Tibial nerve (tissue), 4 donors: ENCODE results near the gene TMEM143. TPM values are rescaled to one million over a fixed set of nuclear protein-coding genes. Genes with fewer than 3 reads are reported as not detected.
"Not testable (repeated sequence)": the region's sequence is repeated elsewhere in the genome, so short reads cannot be mapped to it uniquely, and the experiment has no call there.

ENCODE experiments used
- DNase-seq, 2 donors: peaks; one replicate each; pipeline ENCODE4 v3.0.0-alpha.2; 2019; ENCODE audit warnings: low spot score in 2 of 2
- H3K27ac ChIP-seq, 4 donors: fragments of 200-600 bp; sonication (generic) in 3 of 4; one replicate each; pipeline ENCODE4 v1.5.1; 2017 to 2019; ENCODE audit warnings: mild to moderate bottlenecking in 1 of 4
- H3K27me3 ChIP-seq, 2 donors: fragments of 200-600 bp; sonication (generic) in 1 of 2; one replicate each; pipeline versions ENCODE4 v1.5.1 to v1.6.0; 2017 to 2019
- H3K36me3 ChIP-seq, 3 donors: fragments of 200-600 bp; sonication (generic); one replicate each; pipeline ENCODE4 v1.5.1; 2018 to 2019
- H3K4me1 ChIP-seq, 4 donors: fragments of 200-600 bp; sonication (generic) in 3 of 4; one replicate each; pipeline ENCODE4 v1.5.1; 2017 to 2019
- H3K4me3 ChIP-seq, 4 donors: fragments of 200-600 bp; sonication (generic) in 3 of 4; one replicate each; pipeline ENCODE4 v1.5.1; 2017 to 2019; ENCODE audit warnings: mild to moderate bottlenecking in 1 of 4, moderate library complexity in 1 of 4
- H3K9me3 ChIP-seq, 4 donors: fragments of 200-600 bp; sonication (generic) in 3 of 4; one replicate each; pipeline ENCODE4 v1.5.1; 2017 to 2019
- CTCF ChIP-seq, 5 experiments: fragments of 200-600 bp in 3 of 5; fragments of 450-650 bp in 2 of 5; sonication (generic) in 3 of 5; IDR thresholded peaks; one replicate each; pipeline ENCODE4 v1.5.1; 2016 to 2019; ENCODE audit warnings: antibody characterized with exemption in 5 of 5, mild to moderate bottlenecking in 3 of 5, moderate library complexity in 2 of 5
- EP300 ChIP-seq, 2 donors: sonication (generic); formaldehyde crosslinking; IDR thresholded peaks; one replicate each; pipeline ENCODE4 v1.6.1; 2017; ENCODE audit warnings: antibody characterized with exemption in 2 of 2, mild to moderate bottlenecking in 1 of 2
- POLR2A ChIP-seq, 2 donors: fragments of 450-650 bp; IDR thresholded peaks; one replicate each; pipeline ENCODE4 v1.6.1; 2017; ENCODE audit warnings: antibody characterized with exemption in 2 of 2, mild to moderate bottlenecking in 2 of 2, moderate library complexity in 2 of 2
- WGBS, 2 donors: methylation state at CpG; one replicate each; pipeline ENCODE4 v1.1.5; 2018; 5-methylcytosine and 5-hydroxymethylcytosine counted together
- total RNA-seq, 4 donors: library from RNA; depleted of rRNA; stranded (reverse); fragments of >200 nt; gene quantifications; one replicate each; pipeline ENCODE4 v1.1.0, GENCODE V29; 2016

Gene TMEM143
- total RNA-seq, 4 donors from 2014 or later, result 8.3 to 14.4 (median 10.2) TPM

DNA sequence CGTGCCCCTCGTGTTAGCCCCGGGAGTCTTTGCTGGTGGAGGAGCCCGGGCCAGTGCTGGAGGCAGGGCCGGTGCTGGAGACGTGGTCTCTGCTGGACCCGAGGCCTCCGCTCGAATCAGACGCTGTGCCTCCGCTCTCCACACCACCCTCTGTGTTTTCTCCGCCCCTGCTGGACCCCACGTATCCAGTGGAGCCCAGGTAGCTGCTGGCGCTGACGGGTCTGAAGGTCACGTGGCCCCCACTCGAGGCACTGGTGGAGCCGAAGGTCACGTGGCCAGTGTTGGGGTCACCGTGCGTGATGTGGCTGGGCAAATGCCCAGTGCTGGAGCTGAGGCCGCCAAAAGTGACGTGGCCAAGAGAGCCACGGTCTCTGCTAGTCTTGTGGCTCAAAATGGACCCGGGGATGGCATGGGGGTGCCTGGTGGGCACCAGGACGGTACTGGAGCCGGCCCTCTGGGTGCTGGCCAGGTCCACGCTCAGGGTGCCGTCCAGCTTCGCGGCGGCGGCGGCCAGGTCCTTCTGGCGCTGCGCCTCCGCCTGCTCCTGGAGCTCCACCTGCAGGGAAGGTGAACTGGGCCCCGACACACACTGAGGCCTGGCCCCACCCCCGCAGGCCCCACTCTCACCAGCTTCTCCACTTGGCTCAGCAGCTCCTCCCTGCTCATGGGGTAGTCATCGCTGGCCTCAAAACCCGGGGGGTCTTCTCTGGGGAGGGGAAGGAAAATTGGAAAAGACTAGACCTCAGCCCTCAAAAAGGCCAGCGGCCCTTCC, 66.6 kb downstream of the TMEM143 start:
- no peak overlapping the region for H3K4me3 ChIP-seq
- 84 to 87% methylated on average over 37 to 41 of the region's 42 CpGs for WGBS, 2 donors
- no peaks in the 10 kb centered on the region for H3K9me3 ChIP-seq
- H3K36me3 ChIP-seq, result no peaks in the 10 kb centered on the region
- TF ChIP-seq EP300 (IDR thresholded peaks at IDR 0.05) (no peak), CTCF (IDR thresholded peaks at IDR 0.05) (no peak), POLR2A (IDR thresholded peaks at IDR 0.05) (no peak)
- no peaks in the 10 kb centered on the region for H3K4me1 ChIP-seq
- DNase-seq, result no peak
- H3K27me3 ChIP-seq, result peaks cover 0 to 7% of the 10 kb centered on the region in 2 donors
- H3K27ac ChIP-seq, result no peak overlapping the region

DNA sequence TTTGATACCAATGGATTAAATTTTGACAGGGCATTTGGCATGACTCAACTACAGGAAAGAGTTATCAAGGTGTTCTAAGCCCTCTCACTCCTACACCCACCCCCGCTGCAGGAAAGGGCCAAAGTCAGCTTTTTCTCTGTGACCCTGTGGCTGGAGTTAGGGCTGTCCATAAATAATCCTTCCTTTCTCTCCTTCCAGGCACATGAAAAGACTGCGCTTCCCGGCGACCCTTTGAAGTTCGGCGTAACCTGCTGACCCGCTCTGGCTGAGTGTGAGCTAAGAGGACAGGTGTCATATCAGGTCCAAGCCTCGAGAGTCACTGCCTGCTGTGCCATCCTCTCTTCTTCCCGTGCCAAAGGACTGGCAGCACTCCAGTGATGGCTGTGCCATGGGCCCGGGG, 68.3 kb downstream of the TMEM143 start:
- TF ChIP-seq POLR2A (IDR thresholded peaks at IDR 0.05), result no peak
- TF ChIP-seq EP300 (IDR thresholded peaks at IDR 0.05), result no peak
- H3K9me3 ChIP-seq, result no peaks in the 10 kb centered on the region
- no peak overlapping the region for H3K27ac ChIP-seq
- 61 to 75% methylated on average over 9 to 10 of the region's 10 CpGs for WGBS, 2 donors
- no peak for DNase-seq
- H3K27me3 ChIP-seq, result peaks cover 0 to 7% of the 10 kb centered on the region in 2 donors
- H3K4me3 ChIP-seq, result no peak overlapping the region
- no peaks in the 10 kb centered on the region for H3K36me3 ChIP-seq
- peaks cover 0 to 12% (median 3%) of the 10 kb centered on the region in 4 donors for H3K4me1 ChIP-seq

DNA sequence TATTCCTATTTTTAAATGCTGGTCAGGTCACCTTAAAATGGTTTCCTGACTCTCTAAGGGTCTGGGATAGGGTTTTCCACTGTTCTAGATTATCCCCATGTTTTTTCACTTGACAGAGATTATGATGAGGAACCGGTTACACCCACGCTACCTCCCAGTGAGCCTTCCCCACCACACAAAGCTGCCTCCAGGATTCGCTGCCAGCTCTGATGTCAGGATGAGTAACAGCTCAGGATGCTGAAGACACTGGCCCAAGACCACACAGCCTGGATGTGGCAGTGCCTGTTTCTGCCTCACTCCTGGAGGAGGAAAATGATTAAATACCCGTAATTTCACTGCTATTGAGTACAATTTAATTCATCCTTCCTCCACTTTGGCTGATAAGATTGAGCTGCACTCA, 70.9 kb downstream of the TMEM143 start:
- no peak overlapping the region for H3K27ac ChIP-seq
- no peak for DNase-seq
- whole genome bisulfite sequencing, 2 donors, result 82 to 92% methylated on average over 4 of the region's 4 CpGs

GRCh38 chr19:48291489-48291815, 72.3 kb downstream of the TMEM143 start:
- H3K27me3 ChIP-seq, H3K9me3 ChIP-seq, H3K36me3 ChIP-seq, DNase-seq, H3K27ac ChIP-seq: not testable (repeated sequence)
- Histone ChIP-seq H3K4me1 (peaks cover 0 to 15% (median 3%) of the 10 kb centered on the region in 4 donors), H3K4me3 (peak overlapping the region in 1 of 4 donors; percentile 44)
- 24 to 30% methylated on average over 11 of the region's 11 CpGs for WGBS, 2 donors

More for the DNA sequence above, 70.9 kb downstream of the TMEM143 start:
- H3K4me3 ChIP-seq, result no peak overlapping the region
- peaks cover 0 to 7% of the 10 kb centered on the region in 2 donors for H3K27me3 ChIP-seq
- TF ChIP-seq POLR2A (IDR thresholded peaks at IDR 0.05) (no peak), CTCF (IDR thresholded peaks at IDR 0.05) (no peak), EP300 (IDR thresholded peaks at IDR 0.05) (no peak)
- no peaks in the 10 kb centered on the region for H3K9me3 ChIP-seq
- H3K4me1 ChIP-seq, result peaks cover 0 to 15% (median 3%) of the 10 kb centered on the region in 4 donors
- no peaks in the 10 kb centered on the region for H3K36me3 ChIP-seq

- peak; percentile 61 to 69 for DNase-seq
- peak overlapping the region; percentile 16 to 44 (median 30) for H3K4me3 ChIP-seq
- H3K27ac ChIP-seq, result no peak overlapping the region
- H3K36me3 ChIP-seq, result peaks cover 0 to 4% (median 0%) of the 10 kb centered on the region in 3 donors
- WGBS, 2 donors, result 1% methylated on average over 36 to 45 of the region's 45 CpGs
- H3K4me1 ChIP-seq, result peaks cover 0 to 15% (median 3%) of the 10 kb centered on the region in 4 donors
- peak; percentile 92 to 97 (median 96) for TF ChIP-seq CTCF (IDR thresholded peaks at IDR 0.05)
- TF ChIP-seq POLR2A (IDR thresholded peaks at IDR 0.05), result no peak
- peak in 1 of 2 donors; percentile 21 for TF ChIP-seq EP300 (IDR thresholded peaks at IDR 0.05)
- H3K9me3 ChIP-seq, result peaks cover 0 to 10% (median 0%) of the 10 kb centered on the region in 4 donors
- peaks cover 0 to 7% of the 10 kb centered on the region in 2 donors for H3K27me3 ChIP-seq
These were observed 72.8 kb downstream of the TMEM143 start for GRCh38 chr19:48290771-48291488.

GRCh38 chr19:48290401-48290770, 73.4 kb downstream of the TMEM143 start:
- Histone ChIP-seq H3K27ac (no peak overlapping the region), H3K27me3 (peaks cover 0 to 7% of the 10 kb centered on the region in 2 donors), H3K4me1 (peaks cover 0 to 15% (median 3%) of the 10 kb centered on the region in 4 donors), H3K4me3 (no peak overlapping the region), H3K36me3 (peaks cover 0 to 7% (median 0%) of the 10 kb centered on the region in 3 donors), H3K9me3 (peaks cover 0 to 10% (median 0%) of the 10 kb centered on the region in 4 donors)
- DNase-seq, result no peak
- WGBS, 2 donors, result 8 to 20% methylated on average over 10 of the region's 10 CpGs
- no peak for TF ChIP-seq EP300 (IDR thresholded peaks at IDR 0.05)
